Neural crest cell (in vitro differentiated cells): ENCODE data around the gene OSBPL10. TPM values are rescaled to one million over a fixed set of nuclear protein-coding genes. Genes with fewer than 3 reads are reported as not detected.
"Not testable (repeated sequence)": the region's sequence is repeated elsewhere in the genome, so short reads cannot be mapped to it uniquely, and the experiment has no call there.

Experiments used
- DNase-seq: peaks from one replicate; pipeline ENCODE4 v3.0.0; 2021; ENCODE audit warnings: low read depth, mixed read lengths, low spot score
- H3K27ac Mint-ChIP-seq: one replicate; pipeline ENCODE4 v1.8.0; 2021; ENCODE audit warnings: mild to moderate bottlenecking, mixed read lengths; ENCODE audit not compliant: unreplicated experiment
- H3K27me3 Mint-ChIP-seq: 2 replicates; pipeline ENCODE4 v1.8.0; 2021; ENCODE audit warnings: low read depth, mild to moderate bottlenecking, mixed read lengths
- H3K36me3 Mint-ChIP-seq: 2 replicates; pipeline ENCODE4 v1.8.0; 2021; ENCODE audit warnings: low read depth, mild to moderate bottlenecking, mixed read lengths
- H3K4me1 Mint-ChIP-seq: 2 replicates; pipeline ENCODE4 v1.8.0; 2021; ENCODE audit warnings: mixed read lengths
- H3K4me3 Mint-ChIP-seq: one replicate; pipeline ENCODE4 v1.8.0; 2021; ENCODE audit warnings: mild to moderate bottlenecking, mixed read lengths
- H3K9me3 Mint-ChIP-seq: 2 replicates; pipeline ENCODE4 v1.8.0; 2021; ENCODE audit warnings: mixed read lengths
- total RNA-seq: library from RNA; stranded (reverse); gene quantifications from 2 replicates; pipeline ENCODE4 v1.2.1, GENCODE V29; 2021
- TF ChIP-seq, protein P1 (sequence below): fragments of 200-600 bp; sonication (generic); conservative IDR thresholded peaks from 2 replicates; pipeline ENCODE4 v1.5.0; 2021; ENCODE audit warnings: antibody characterized with exemption, mild to moderate bottlenecking

Gene OSBPL10
- total RNA-seq, 1 donor from 2014 or later: 18.7 TPM

DNA sequence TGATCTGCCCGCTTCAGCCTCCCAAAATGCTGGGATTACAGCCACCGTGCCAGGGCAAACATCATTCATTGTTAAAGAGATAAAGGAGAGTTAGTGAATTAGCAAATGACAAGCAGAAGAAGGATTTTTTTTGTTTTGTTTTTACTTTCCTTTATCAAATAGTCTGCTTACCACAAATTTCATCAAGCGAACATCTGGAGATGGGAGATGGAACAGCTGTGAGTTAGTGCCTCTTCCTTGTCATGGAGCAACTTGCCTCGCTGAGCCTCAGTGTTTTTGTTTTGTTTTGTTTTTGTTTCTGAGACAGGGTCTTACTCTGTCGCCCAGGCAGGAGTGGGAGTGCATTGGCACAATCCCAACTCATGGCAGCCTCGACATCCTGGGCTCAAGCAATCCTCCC lies 16.4 kb upstream of the OSBPL10 start:
- Mint-ChIP-seq H3K27me3 (no peaks in the 10 kb centered on the region), H3K4me1 (peaks cover 5% of the 10 kb centered on the region), H3K36me3 (peaks cover 3% of the 10 kb centered on the region), H3K27ac (no peak overlapping the region), H3K9me3 (peaks cover under 1% of the 10 kb centered on the region), H3K4me3 (no peak overlapping the region)
- DNase-seq: no peak
- TF ChIP-seq, protein P1, sequence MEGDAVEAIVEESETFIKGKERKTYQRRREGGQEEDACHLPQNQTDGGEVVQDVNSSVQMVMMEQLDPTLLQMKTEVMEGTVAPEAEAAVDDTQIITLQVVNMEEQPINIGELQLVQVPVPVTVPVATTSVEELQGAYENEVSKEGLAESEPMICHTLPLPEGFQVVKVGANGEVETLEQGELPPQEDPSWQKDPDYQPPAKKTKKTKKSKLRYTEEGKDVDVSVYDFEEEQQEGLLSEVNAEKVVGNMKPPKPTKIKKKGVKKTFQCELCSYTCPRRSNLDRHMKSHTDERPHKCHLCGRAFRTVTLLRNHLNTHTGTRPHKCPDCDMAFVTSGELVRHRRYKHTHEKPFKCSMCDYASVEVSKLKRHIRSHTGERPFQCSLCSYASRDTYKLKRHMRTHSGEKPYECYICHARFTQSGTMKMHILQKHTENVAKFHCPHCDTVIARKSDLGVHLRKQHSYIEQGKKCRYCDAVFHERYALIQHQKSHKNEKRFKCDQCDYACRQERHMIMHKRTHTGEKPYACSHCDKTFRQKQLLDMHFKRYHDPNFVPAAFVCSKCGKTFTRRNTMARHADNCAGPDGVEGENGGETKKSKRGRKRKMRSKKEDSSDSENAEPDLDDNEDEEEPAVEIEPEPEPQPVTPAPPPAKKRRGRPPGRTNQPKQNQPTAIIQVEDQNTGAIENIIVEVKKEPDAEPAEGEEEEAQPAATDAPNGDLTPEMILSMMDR: no peak

- Mint-ChIP-seq H3K27ac (no peak overlapping the region), H3K4me1 (no peaks in the 10 kb centered on the region), H3K27me3 (no peaks in the 10 kb centered on the region), H3K36me3 (peaks cover 3% of the 10 kb centered on the region), H3K9me3 (peaks cover 3% of the 10 kb centered on the region), H3K4me3 (no peak overlapping the region)
- TF ChIP-seq, protein P1: no peak
- DNase-seq: no peak
Observed at GRCh38 chr3:31996195-31996594, 15.1 kb upstream of the OSBPL10 start.

- not testable (repeated sequence) for DNase-seq, H3K27ac Mint-ChIP-seq, H3K9me3 Mint-ChIP-seq
Observed at GRCh38 chr3:31995026-31995425, 14.0 kb upstream of the OSBPL10 start.

GRCh38 chr3:31993843-31994242 lies 12.8 kb upstream of the OSBPL10 start:
- H3K27me3 Mint-ChIP-seq: no peaks in the 10 kb centered on the region
- peaks cover 3% of the 10 kb centered on the region for H3K9me3 Mint-ChIP-seq
- H3K4me1 Mint-ChIP-seq: no peaks in the 10 kb centered on the region
- peaks cover 3% of the 10 kb centered on the region for H3K36me3 Mint-ChIP-seq
- DNase-seq: no peak
- TF ChIP-seq, protein P1: no peak
- H3K27ac Mint-ChIP-seq: no peak overlapping the region
- H3K4me3 Mint-ChIP-seq: no peak overlapping the region

More at GRCh38 chr3:31995026-31995425, 14.0 kb upstream of the OSBPL10 start:
- H3K4me1 Mint-ChIP-seq, H3K36me3 Mint-ChIP-seq, H3K27me3 Mint-ChIP-seq, H3K4me3 Mint-ChIP-seq: not testable (repeated sequence)

GRCh38 chr3:31992995-31993394 lies 11.9 kb upstream of the OSBPL10 start:
- H3K4me1 Mint-ChIP-seq, H3K9me3 Mint-ChIP-seq, H3K27ac Mint-ChIP-seq, DNase-seq, H3K36me3 Mint-ChIP-seq, H3K4me3 Mint-ChIP-seq, H3K27me3 Mint-ChIP-seq: not testable (repeated sequence)

- Mint-ChIP-seq H3K27me3 (no peaks in the 10 kb centered on the region), H3K36me3 (peaks cover 4% of the 10 kb centered on the region), H3K4me1 (no peaks in the 10 kb centered on the region), H3K4me3 (no peak overlapping the region), H3K9me3 (peaks cover 3% of the 10 kb centered on the region), H3K27ac (no peak overlapping the region)
- no peak for DNase-seq
- TF ChIP-seq, protein P1: no peak
Observed at GRCh38 chr3:31988271-31988670, 7.2 kb upstream of the OSBPL10 start.

GRCh38 chr3:31985831-31986230 lies 4.8 kb upstream of the OSBPL10 start:
- H3K9me3 Mint-ChIP-seq: no peaks in the 10 kb centered on the region
- H3K4me3 Mint-ChIP-seq: no peak overlapping the region
- no peak for DNase-seq
- no peak overlapping the region for H3K27ac Mint-ChIP-seq
- H3K27me3 Mint-ChIP-seq: peaks cover 21% of the 10 kb centered on the region
- peaks cover 4% of the 10 kb centered on the region for H3K36me3 Mint-ChIP-seq
- TF ChIP-seq, protein P1: no peak
- peaks cover 5% of the 10 kb centered on the region for H3K4me1 Mint-ChIP-seq
